OCI-LY1 (cell line): Measurements from ENCODE around the gene NOSTRIN.

Experiments
- H2AFZ ChIP-seq: fragments of 200-600 bp; sonication (generic), shearing (Covaris generic); 2 replicates; pipeline ENCODE4 v1.6.0; 2014; ENCODE audit warnings: antibody characterized with exemption, mild to moderate bottlenecking, low read length
- H3F3A ChIP-seq: fragments of 200-600 bp; sonication (generic), shearing (Covaris generic); 2 replicates; pipeline ENCODE4 v1.6.0; 2014; ENCODE audit warnings: mild to moderate bottlenecking, antibody characterized with exemption, low read length, moderate library complexity; ENCODE audit not compliant: insufficient read depth
- H3K27ac ChIP-seq: fragments of 200-600 bp; sonication (generic); 2 replicates; pipeline ENCODE4 v1.5.1; 2014; ENCODE audit warnings: low read length, mixed run types, mild to moderate bottlenecking, low read depth; ENCODE audit not compliant: poor library complexity, severe bottlenecking
- H3K27me3 ChIP-seq: fragments of 200-600 bp; sonication (generic); 2 replicates; pipeline ENCODE4 v1.6.0; 2014; ENCODE audit warnings: antibody characterized with exemption, mild to moderate bottlenecking, low read length, moderate library complexity; ENCODE audit not compliant: insufficient read depth
- H3K36me3 ChIP-seq: fragments of 200-600 bp; sonication (generic); 2 replicates; pipeline ENCODE4 v1.6.1; 2014; ENCODE audit warnings: mild to moderate bottlenecking, antibody characterized with exemption, low read length, moderate library complexity, mixed read lengths; ENCODE audit not compliant: insufficient read depth
- H3K4me1 ChIP-seq: fragments of 200-600 bp; sonication (generic); 2 replicates; pipeline ENCODE4 v1.5.1; 2014; ENCODE audit warnings: mild to moderate bottlenecking, low read length, moderate library complexity; ENCODE audit not compliant: insufficient read depth, severe bottlenecking
- H3K4me2 ChIP-seq: fragments of 200-600 bp; sonication (generic), shearing (Covaris generic); 2 replicates; pipeline ENCODE4 v1.6.1; 2014; ENCODE audit warnings: low read length
- H3K4me3 ChIP-seq: fragments of 200-600 bp; sonication (generic); 2 replicates; pipeline ENCODE4 v1.5.1; 2014; ENCODE audit warnings: low read length, low read depth, mild to moderate bottlenecking, mixed read lengths; ENCODE audit not compliant: poor library complexity, severe bottlenecking
- H3K79me2 ChIP-seq: fragments of 200-600 bp; shearing (Covaris generic); 2 replicates; pipeline ENCODE4 v1.6.1; 2016; ENCODE audit warnings: mixed run types, low read length, mixed read lengths; ENCODE audit not compliant: insufficient read depth
- H3K9ac ChIP-seq: fragments of 200-600 bp; sonication (generic), shearing (Covaris generic); 2 replicates; pipeline ENCODE4 v1.6.1; 2014; ENCODE audit warnings: mild to moderate bottlenecking, low read length, mixed read lengths
- H3K9me2 ChIP-seq: fragments of 200-600 bp; sonication (generic), shearing (Covaris generic); 2 replicates; pipeline ENCODE4 v1.6.1; 2014; ENCODE audit warnings: low read depth, mild to moderate bottlenecking, low read length, mixed read lengths
- H3K9me3 ChIP-seq: fragments of 200-600 bp; shearing (Covaris generic); 2 replicates; pipeline ENCODE4 v1.6.1; 2014; ENCODE audit warnings: low read length, mixed read lengths
- H4K20me1 ChIP-seq: fragments of 200-600 bp; sonication (generic), shearing (Covaris generic); 2 replicates; pipeline ENCODE4 v1.6.0; 2016; ENCODE audit warnings: mild to moderate bottlenecking, low read length; ENCODE audit not compliant: insufficient read depth
- CTCF ChIP-seq: fragments of 200-600 bp; sonication (generic), shearing (Covaris generic); IDR thresholded peaks from 2 replicates; pipeline ENCODE4 v1.5.1; 2017; ENCODE audit warnings: mild to moderate bottlenecking, antibody characterized with exemption, low read length, moderate library complexity, mixed read lengths
- EZH2 ChIP-seq: fragments of 200-600 bp; sonication (generic), shearing (Covaris generic); IDR thresholded peaks from 2 replicates; pipeline ENCODE4 v1.8.0; 2017; ENCODE audit warnings: borderline replicate concordance, mixed run types, mild to moderate bottlenecking, antibody characterized with exemption, low read length, moderate library complexity, mixed read lengths

NOSTRIN gene

GRCh38 chr2:168831662-168832061, 29.2 kb downstream of the NOSTRIN start:
- Histone ChIP-seq H3K36me3 (no peaks in the 10 kb centered on the region), H3F3A (no peaks in the 10 kb centered on the region), H3K79me2 (no peaks in the 10 kb centered on the region), H2AFZ (no peak overlapping the region), H3K27me3 (no peaks in the 10 kb centered on the region), H3K9me3 (no peaks in the 10 kb centered on the region), H3K9ac (no peak overlapping the region), H3K9me2 (no peaks in the 10 kb centered on the region), H4K20me1 (no peaks in the 10 kb centered on the region), H3K4me3 (no peak overlapping the region), H3K27ac (no peak overlapping the region), H3K4me1 (no peaks in the 10 kb centered on the region), H3K4me2 (no peak overlapping the region)
- no peak for TF ChIP-seq CTCF
- no peak for TF ChIP-seq EZH2

GRCh38 chr2:168835969-168836368, 33.5 kb downstream of the NOSTRIN start:
- H4K20me1 ChIP-seq: no peaks in the 10 kb centered on the region
- H3K27me3 ChIP-seq: no peaks in the 10 kb centered on the region
- H3K27ac ChIP-seq: no peak overlapping the region
- H3K9ac ChIP-seq: no peak overlapping the region
- no peak for TF ChIP-seq EZH2
- TF ChIP-seq CTCF: no peak
- no peaks in the 10 kb centered on the region for H3K36me3 ChIP-seq
- no peak overlapping the region for H3K4me2 ChIP-seq
- H3K79me2 ChIP-seq: no peaks in the 10 kb centered on the region
- H2AFZ ChIP-seq: no peak overlapping the region
- no peaks in the 10 kb centered on the region for H3F3A ChIP-seq
- no peaks in the 10 kb centered on the region for H3K9me3 ChIP-seq
- H3K4me1 ChIP-seq: no peaks in the 10 kb centered on the region
- no peaks in the 10 kb centered on the region for H3K9me2 ChIP-seq
- H3K4me3 ChIP-seq: no peak overlapping the region

DNA sequence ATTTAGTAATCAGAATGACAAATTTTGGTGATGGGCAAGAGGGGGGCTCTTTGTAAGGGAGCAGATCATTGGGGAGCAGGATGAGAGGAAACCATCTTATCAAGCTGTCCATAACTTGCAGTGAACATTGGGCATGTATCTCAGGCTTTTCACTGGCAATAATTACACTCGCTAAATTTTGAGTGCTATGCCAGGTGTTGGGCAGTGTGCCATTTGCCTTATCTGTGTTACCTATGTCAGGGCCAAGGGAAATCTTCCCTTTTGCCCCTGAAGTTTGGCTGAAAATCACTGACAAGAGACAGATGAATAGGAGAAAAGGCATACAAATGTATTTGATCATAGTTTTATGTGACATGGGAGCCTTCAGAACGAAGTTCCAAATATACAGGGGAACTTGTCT, 39.0 kb downstream of the NOSTRIN start:
- H3K4me1 ChIP-seq: no peaks in the 10 kb centered on the region
- H3K4me3 ChIP-seq: no peak overlapping the region
- no peaks in the 10 kb centered on the region for H4K20me1 ChIP-seq
- no peak overlapping the region for H3K27ac ChIP-seq
- no peaks in the 10 kb centered on the region for H3F3A ChIP-seq
- H3K27me3 ChIP-seq: no peaks in the 10 kb centered on the region
- H3K9me2 ChIP-seq: no peaks in the 10 kb centered on the region
- H3K79me2 ChIP-seq: no peaks in the 10 kb centered on the region
- no peak overlapping the region for H3K9ac ChIP-seq
- no peak overlapping the region for H2AFZ ChIP-seq
- no peak for TF ChIP-seq EZH2
- no peak for TF ChIP-seq CTCF
- H3K36me3 ChIP-seq: no peaks in the 10 kb centered on the region
- H3K4me2 ChIP-seq: no peak overlapping the region
- H3K9me3 ChIP-seq: no peaks in the 10 kb centered on the region
